Activated CD4-positive, alpha-beta T cell treated with anti-CD3 and anti-CD28 coated beads for 48 hours (primary cell): ENCODE measurements around the gene DLGAP1.

ENCODE experiments used
- DNase-seq: peaks from one replicate; pipeline ENCODE4 v3.0.0-alpha.2; 2020

The DLGAP1 gene

GRCh38 chr18:3747176-3747973 is 707.7 kb downstream of the DLGAP1 start:
- DNase-seq: no peak

GRCh38 chr18:3742541-3742940 is 712.6 kb downstream of the DLGAP1 start:
- DNase-seq: no peak

- no peak for DNase-seq
These were observed 713.8 kb downstream of the DLGAP1 start for GRCh38 chr18:3741333-3741732.

- no peak for DNase-seq
These were observed 726.2 kb downstream of the DLGAP1 start for GRCh38 chr18:3728704-3729437.

- DNase-seq: no peak
These were observed 727.8 kb downstream of the DLGAP1 start for GRCh38 chr18:3727274-3727673.

DNA sequence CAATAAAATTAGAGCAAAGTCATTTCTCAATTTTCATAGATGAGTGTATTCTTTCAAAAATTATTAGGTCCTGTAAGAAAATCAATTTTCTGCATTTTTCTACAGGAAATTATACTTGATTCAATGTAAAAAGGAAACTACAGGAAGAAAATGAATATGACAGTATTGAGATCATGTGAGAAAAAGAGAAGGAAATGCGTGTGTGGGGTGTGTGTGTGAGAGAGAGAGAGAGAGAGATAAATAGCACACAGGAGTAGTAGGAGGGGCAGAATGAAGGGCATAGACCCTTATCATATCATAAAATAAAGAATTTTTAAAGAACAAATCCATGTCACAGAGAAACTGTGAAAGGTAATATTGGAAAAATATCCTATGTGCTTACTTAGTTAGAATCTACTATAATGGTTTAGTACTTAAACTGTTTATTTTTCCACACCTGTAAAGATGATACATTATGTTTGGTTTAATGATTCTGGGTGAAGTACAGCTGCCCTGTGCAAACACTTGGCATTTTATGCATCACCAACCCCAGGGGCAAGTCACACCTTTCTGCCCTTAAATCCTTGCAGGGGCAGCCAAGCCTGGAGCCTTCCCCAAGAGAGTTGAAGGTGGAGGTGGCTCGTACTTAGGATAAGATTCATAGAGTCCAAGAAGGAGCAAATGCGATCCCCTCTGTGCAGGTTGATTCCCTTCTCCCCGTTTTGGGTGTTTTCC is 728.7 kb downstream of the DLGAP1 start:
- DNase-seq: no peak

GRCh38 chr18:3725115-3725514 is 730.0 kb downstream of the DLGAP1 start:
- DNase-seq: no peak

GRCh38 chr18:3723554-3723953 is 731.6 kb downstream of the DLGAP1 start:
- DNase-seq: no peak

DNA sequence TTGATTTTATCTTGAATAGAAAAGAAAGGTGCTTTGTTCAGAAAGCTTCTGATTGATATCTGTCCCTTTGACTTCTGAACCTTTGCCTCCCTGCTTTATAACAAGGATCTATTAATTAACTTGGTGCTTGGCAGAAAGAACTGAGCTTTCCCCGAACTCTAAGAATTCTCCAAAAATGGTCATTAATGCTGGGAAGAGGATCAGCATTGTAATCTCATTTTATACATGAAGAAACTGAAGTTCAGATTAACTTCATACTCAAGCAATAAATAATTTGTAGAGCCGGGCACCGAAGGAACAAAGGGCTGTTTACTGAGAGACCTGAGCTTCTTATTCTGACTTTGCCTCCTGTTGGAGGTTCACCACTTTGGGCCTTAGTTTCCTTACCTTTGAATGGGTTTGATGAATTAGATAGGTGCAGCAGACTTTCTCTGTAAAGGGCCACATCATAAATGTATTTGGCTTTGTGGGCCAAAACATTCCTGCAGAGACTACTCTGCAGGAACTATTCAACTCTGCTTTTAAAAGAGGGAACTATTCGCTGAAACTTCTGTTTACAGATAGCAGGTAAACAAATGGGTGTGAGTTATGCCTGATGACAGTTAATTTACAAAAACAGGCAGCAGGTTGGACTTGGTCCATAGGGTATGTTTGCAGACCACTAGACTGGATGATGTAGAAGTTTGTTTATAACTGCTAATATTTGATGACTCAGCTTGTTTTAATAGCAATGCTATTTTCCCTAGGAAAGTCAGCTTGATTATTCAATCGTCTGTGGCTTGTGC is 732.3 kb downstream of the DLGAP1 start:
- DNase-seq: no peak

GRCh38 chr18:3721771-3722648 is 733.1 kb downstream of the DLGAP1 start:
- no peak for DNase-seq

DNA sequence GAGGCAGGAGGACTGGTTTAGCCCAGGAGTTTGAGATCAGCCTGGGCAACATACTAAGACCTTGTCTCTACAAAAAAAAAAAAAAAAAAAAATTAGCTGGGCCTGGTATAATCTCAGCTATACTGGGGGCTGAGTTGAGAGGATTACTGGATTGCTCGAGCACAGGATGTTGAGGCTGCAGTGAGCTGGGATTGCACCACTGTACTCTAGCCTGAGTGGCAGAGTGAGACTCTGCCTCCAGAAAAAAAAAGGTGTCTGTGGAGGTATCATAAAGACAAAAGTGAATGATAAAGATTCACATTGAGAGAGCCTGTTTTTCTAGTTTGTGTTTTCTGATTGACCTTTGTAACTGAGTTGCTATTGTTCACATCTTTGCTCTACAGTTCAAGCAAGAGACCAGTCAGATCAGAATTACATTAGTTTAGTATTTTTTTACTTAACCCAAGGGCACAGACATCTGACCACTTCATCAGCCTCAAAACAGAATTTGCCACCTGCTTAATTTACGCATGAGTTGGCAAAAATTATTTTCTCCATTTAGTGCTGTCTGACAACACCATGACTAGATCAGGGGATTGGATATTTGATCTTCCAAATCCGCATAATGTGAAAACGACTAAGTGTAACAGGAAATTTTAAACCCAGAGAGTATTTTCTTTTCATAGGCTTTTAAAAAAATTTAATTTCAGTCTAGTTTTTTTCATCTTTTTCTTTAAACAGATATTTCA is 734.1 kb downstream of the DLGAP1 start:
- no peak for DNase-seq

DNA sequence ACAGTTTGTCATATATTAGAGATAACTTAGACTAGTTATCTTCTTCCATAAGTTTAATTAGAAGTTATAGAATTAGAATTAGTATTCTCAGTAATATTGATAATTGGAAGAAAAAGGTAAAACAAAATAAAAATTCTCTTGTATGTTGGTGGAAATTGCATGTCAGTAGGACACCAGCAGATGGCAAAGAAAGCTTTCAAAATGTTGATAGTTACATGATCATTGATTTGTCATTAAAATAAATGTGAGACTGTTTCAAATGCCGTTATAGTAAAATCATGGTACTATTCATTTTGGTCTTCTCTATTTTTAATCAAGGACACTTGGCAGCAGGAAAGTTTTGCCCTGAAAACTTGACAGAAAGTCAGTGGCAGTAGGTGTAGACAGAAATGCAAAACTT is 734.9 kb downstream of the DLGAP1 start:
- DNase-seq: no peak

DNA sequence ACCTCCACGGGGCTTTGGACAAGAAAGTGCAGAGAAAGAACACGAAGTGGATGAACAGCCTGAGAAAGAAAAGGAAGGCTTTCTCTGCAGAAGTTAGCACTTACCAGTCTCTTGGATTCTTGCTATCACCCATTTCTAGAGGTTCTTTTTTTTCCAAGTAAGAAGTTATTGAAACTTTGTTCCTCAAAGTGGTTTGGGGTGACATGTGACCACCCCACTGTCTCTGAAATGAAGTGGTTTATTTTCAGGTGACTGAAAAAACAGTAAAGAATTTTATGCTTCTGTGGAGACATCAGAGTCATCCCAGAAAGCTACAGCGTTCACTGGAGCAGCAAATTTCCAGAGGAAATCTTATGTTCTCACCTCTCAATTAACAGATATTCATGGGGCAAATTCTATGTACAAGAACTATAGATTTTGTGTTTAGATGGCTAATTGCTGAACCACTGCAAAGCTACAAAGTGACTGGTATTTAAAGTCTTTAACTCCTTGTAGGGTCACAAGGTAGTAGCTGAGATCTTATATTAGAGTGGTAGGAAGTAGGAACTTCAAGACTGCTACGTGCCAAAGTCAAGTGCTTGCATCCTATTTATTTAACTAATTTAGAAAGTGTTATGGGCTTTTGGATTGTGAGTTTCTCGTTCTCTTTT is 737.6 kb downstream of the DLGAP1 start:
- no peak for DNase-seq

- no peak for DNase-seq
These were observed 738.9 kb downstream of the DLGAP1 start for GRCh38 chr18:3716116-3716660.

DNA sequence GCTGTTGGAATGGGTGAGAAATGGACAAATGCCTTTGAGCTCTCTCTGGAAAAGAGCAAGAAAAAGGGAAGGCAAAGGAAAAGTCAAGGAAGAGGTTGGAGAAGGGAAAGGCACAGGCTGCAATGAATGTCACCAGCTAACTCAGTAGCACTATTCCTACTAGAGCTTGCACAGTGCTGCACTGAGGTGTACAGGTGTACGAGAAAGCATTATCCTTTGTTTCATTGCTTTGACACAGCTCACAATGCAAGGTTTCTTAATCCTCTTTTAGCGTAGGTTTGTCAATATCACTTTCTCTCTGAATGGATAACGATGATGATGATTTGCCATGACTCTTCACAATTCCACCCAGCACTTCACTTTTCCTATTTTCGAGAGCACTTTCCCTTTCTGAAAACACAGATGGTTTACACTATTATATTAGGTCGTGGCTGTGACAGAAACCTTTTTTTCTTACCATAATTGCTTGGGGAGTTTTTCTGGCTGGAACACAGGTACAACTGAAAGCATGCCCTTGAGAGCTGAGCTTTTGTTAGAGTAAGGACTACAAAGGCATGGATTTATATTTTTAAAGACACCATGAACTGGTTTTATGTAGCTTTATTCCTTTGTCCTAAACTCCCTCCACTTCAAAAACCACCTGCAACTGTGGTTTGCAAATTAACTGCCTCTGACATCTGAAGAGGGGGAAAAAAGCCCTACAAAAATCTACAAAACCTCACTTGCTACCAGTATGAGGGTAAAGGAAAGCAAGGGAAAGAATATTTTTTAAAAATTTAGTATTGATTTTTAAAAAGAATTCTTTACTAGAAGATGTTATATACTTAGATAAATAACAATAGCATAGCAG is 739.7 kb downstream of the DLGAP1 start:
- DNase-seq: no peak

DNA sequence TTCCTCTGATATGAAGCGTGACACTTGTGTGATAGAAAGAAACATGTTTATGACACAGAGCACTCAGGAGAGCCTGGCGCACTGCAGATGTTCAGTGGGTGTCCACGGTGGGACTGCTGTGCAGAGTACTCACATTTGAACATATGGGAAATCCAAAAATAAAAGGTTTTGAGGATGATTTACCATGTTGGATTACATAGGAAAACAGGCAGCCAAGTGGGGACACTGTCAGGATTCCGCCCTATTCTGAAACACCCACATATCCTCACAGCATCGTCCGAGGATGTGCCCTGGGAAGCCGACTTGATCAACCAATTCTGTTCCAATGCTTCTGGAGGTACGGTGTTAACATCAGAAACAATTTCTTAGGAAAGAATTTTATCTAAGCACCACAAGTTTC is 741.4 kb downstream of the DLGAP1 start:
- no peak for DNase-seq

- no peak for DNase-seq
These were observed 741.9 kb downstream of the DLGAP1 start for GRCh38 chr18:3713166-3713565.

DNA sequence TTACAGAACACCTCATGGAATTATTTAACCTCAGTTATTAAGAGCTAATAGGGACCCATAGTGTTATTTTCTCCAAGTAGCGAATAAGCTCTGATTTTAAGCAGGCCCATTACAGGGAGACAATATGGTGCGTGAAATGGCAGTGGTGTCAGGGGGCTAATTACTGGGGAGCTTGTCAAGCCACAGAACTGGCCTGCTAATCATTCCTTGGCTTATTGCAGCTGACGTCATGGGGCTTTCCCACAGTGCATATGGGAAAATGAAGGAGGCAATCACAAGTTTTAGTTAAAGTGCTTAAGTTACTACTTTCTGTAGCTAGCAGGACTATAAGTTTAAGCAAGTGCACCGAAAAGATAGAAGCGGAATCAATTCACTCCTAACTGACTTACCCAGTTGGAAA is 742.6 kb downstream of the DLGAP1 start:
- no peak for DNase-seq

- no peak for DNase-seq
These were observed 744.3 kb downstream of the DLGAP1 start for GRCh38 chr18:3710712-3711301.
